HL-60 (cell line): ENCODE results near the gene PIP4K2A.

Experiments used
- DNase-seq, 2 experiments: peaks; one replicate each; pipeline ENCODE4 v3.0.0-alpha.2; 2010 to 2020; ENCODE audit warnings: low read depth in 1 of 2, low spot score in 1 of 2
- H3K27ac ChIP-seq: fragments of 250-450 bp; sonication (Bioruptor Pico); replicated peaks from 2 replicates; pipeline ENCODE4 v1.5.1; 2020; ENCODE audit warnings: mild to moderate bottlenecking, moderate library complexity
- H3K27me3 ChIP-seq: fragments of 250-450 bp; sonication (Bioruptor Pico); 2 replicates; pipeline ENCODE4 v1.5.1; 2021; ENCODE audit warnings: mild to moderate bottlenecking, moderate library complexity; ENCODE audit not compliant: insufficient read depth, poor library complexity, severe bottlenecking
- H3K4me3 ChIP-seq: replicated peaks from 2 replicates; pipeline ENCODE4 v1.5.1; 2011; ENCODE audit warnings: mild to moderate bottlenecking, control low read depth, low read length; ENCODE audit not compliant: insufficient read depth
- GABPA ChIP-seq: IDR thresholded peaks from 2 replicates; pipeline ENCODE4 v1.6.1; 2012; ENCODE audit warnings: low read depth
- POLR2AphosphoS5 ChIP-seq: IDR thresholded peaks from 2 replicates; pipeline ENCODE4 v1.6.1; 2012; ENCODE audit warnings: low read depth
- SPI1 ChIP-seq: IDR thresholded peaks from 2 replicates; pipeline ENCODE4 v1.6.1; 2012; ENCODE audit warnings: low read depth, mild to moderate bottlenecking, borderline replicate concordance
- TF ChIP-seq, protein P1 (sequence below): IDR thresholded peaks from one replicate; pipeline ENCODE4 v1.5.1; 2011; ENCODE audit warnings: low read length, control low read depth, inconsistent platforms; ENCODE audit not compliant: insufficient read depth
- TF ChIP-seq, protein P2 (sequence below): IDR thresholded peaks from 2 replicates; pipeline ENCODE4 v1.6.1; 2012; ENCODE audit warnings: low read depth; ENCODE audit not compliant: insufficient replicate concordance

Gene PIP4K2A

DNA sequence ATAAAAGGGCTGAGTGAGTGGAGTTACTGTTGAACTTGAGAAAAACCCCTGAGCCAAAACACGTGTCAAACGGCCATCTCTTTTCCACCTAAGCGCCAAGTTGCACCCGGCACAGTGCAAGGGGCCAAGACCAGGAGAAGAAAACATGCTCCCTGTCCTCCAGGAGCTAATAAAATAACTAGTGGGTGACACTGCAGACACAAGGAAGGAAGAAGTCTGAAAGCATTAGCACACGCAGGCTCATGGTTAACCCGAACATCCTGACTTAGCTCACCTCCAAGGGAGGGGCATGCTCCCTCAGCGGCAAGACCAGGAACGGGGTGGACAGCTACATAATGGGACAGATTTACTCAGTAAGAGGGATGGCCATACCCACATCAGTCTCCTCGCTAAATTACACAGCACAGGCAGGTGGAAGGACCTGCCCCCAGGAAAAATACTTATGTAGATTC is 65.0 kb downstream of the PIP4K2A start:
- TF ChIP-seq POLR2AphosphoS5 (no peak), GABPA (no peak), SPI1 (no peak)
- TF ChIP-seq, protein P1, sequence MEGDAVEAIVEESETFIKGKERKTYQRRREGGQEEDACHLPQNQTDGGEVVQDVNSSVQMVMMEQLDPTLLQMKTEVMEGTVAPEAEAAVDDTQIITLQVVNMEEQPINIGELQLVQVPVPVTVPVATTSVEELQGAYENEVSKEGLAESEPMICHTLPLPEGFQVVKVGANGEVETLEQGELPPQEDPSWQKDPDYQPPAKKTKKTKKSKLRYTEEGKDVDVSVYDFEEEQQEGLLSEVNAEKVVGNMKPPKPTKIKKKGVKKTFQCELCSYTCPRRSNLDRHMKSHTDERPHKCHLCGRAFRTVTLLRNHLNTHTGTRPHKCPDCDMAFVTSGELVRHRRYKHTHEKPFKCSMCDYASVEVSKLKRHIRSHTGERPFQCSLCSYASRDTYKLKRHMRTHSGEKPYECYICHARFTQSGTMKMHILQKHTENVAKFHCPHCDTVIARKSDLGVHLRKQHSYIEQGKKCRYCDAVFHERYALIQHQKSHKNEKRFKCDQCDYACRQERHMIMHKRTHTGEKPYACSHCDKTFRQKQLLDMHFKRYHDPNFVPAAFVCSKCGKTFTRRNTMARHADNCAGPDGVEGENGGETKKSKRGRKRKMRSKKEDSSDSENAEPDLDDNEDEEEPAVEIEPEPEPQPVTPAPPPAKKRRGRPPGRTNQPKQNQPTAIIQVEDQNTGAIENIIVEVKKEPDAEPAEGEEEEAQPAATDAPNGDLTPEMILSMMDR, result no peak
- TF ChIP-seq, protein P2, sequence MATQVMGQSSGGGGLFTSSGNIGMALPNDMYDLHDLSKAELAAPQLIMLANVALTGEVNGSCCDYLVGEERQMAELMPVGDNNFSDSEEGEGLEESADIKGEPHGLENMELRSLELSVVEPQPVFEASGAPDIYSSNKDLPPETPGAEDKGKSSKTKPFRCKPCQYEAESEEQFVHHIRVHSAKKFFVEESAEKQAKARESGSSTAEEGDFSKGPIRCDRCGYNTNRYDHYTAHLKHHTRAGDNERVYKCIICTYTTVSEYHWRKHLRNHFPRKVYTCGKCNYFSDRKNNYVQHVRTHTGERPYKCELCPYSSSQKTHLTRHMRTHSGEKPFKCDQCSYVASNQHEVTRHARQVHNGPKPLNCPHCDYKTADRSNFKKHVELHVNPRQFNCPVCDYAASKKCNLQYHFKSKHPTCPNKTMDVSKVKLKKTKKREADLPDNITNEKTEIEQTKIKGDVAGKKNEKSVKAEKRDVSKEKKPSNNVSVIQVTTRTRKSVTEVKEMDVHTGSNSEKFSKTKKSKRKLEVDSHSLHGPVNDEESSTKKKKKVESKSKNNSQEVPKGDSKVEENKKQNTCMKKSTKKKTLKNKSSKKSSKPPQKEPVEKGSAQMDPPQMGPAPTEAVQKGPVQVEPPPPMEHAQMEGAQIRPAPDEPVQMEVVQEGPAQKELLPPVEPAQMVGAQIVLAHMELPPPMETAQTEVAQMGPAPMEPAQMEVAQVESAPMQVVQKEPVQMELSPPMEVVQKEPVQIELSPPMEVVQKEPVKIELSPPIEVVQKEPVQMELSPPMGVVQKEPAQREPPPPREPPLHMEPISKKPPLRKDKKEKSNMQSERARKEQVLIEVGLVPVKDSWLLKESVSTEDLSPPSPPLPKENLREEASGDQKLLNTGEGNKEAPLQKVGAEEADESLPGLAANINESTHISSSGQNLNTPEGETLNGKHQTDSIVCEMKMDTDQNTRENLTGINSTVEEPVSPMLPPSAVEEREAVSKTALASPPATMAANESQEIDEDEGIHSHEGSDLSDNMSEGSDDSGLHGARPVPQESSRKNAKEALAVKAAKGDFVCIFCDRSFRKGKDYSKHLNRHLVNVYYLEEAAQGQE, result no peak
- Histone ChIP-seq H3K27me3 (no peaks in the 10 kb centered on the region), H3K27ac (no peak overlapping the region), H3K4me3 (no peak overlapping the region)
- DNase-seq, result no peak

DNA sequence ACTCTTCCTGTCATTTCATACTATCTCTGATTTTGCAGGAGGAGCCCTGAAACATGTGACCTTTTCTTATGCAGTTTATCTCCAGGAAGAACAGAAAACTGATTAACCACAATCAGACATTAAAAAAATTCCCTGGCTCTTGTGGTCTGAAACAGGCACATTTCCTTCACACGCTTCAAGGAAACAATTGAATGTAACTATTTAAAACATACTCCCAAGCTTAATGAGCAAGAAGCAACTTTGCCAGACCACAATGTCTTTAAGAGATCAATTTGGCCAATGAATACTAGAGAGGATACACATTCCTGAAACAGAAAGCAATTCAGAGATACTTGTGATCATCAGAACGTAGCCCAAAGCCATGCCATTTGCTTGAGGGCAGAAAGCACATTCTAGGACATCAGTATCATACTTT is 65.8 kb downstream of the PIP4K2A start:
- Histone ChIP-seq H3K4me3 (no peak overlapping the region), H3K27ac (no peak overlapping the region), H3K27me3 (no peaks in the 10 kb centered on the region)
- no peak for TF ChIP-seq GABPA
- TF ChIP-seq, protein P2, result no peak
- TF ChIP-seq, protein P1, result no peak
- DNase-seq, result no peak

DNA sequence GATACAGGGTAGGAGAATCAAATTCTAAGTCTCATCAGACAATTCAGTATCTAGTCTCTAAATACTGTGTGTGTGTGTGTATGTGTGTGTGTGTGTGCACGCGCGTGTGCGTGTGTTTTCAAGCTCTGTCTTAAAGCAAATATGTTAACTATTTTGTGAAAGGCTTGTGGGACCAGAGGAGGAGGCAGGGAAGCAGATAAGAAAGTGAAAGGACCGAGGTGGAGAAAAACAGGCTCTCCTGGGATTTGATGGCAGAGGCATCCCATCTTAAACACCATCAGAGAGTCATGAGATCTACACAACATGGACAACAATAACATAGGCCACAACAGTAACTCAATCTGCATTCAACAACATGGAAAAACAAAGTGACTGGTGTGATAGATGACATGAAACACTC is 67.1 kb downstream of the PIP4K2A start:
- TF ChIP-seq, protein P1, result no peak
- TF ChIP-seq POLR2AphosphoS5, result no peak
- TF ChIP-seq, protein P2, result no peak
- no peak for TF ChIP-seq SPI1
- no peak for TF ChIP-seq GABPA
- no peak for DNase-seq
- no peak overlapping the region for H3K4me3 ChIP-seq
- no peak overlapping the region for H3K27ac ChIP-seq
- H3K27me3 ChIP-seq, result no peaks in the 10 kb centered on the region
